ENCODE data around the gene SNX22. TPM values are rescaled to one million over a fixed set of nuclear protein-coding genes. Genes with fewer than 3 reads are reported as not detected.

SNX22 gene
- total RNA-seq, 1 donor from 2014 or later, result 46.2 TPM

- Mint-ChIP-seq H3K4me3 (peak overlapping the region; percentile 33), H3K4me1 (peaks cover 32% of the 10 kb centered on the region), H3K9me3 (no peaks in the 10 kb centered on the region), H3K27ac (peak overlapping the region; percentile 92), H3K36me3 (ENCODE audit: low read depth) (peaks cover 46% of the 10 kb centered on the region), H3K27me3 (no peaks in the 10 kb centered on the region)
- ATAC-seq (ENCODE audit: low read depth) (peak; percentile 87), DNase-seq (no peak)
- POLR2A ChIA-PET, result interaction anchor here (0.5 to 4.3 kb wide), 9 partner anchors 9 to 435 kb away, joined by 3 to 40 read pairs (median 5); partner anchors contain the start of genes CIAO2A, PPIB and SNX1
- intact Hi-C loops (cut with micrococcal nuclease), result loop anchor here (1.0 to 2.0 kb wide), 2 partner anchors 9 to 256 kb away; no protein-coding TSS in a partner anchor
- CTCF ChIA-PET, result interaction anchor here (1.0 to 2.4 kb wide), 3 partner anchors 9 to 75 kb away, joined by 3 to 20 read pairs (median 4); no protein-coding TSS in a partner anchor
- no peak for TF ChIP-seq CTCF (IDR thresholded peaks at IDR 0.05)
These were observed 6.8 kb upstream of the SNX22 start for GRCh38 chr15:64144565-64145281.

- H3K27ac Mint-ChIP-seq, result no peak overlapping the region
- ChIA-PET CTCF (no interaction called here), POLR2A (interaction anchor here (1.3 kb wide), 1 partner anchor 17 kb away, joined by 4 read pairs; the partner anchor contains the start of gene PPIB)
- no peaks in the 10 kb centered on the region for H3K27me3 Mint-ChIP-seq
- peaks cover 45% of the 10 kb centered on the region for H3K4me1 Mint-ChIP-seq
- TF ChIP-seq CTCF (IDR thresholded peaks at IDR 0.05), result no peak
- ATAC-seq (ENCODE audit: low read depth) (no peak), DNase-seq (no peak)
- H3K9me3 Mint-ChIP-seq, result no peaks in the 10 kb centered on the region
- no peak overlapping the region for H3K4me3 Mint-ChIP-seq
- peaks cover 38% of the 10 kb centered on the region for H3K36me3 Mint-ChIP-seq (ENCODE audit: low read depth)
- intact Hi-C loops (cut with micrococcal nuclease), result no loop called here
These were observed 5.5 kb upstream of the SNX22 start for GRCh38 chr15:64146041-64146440.

GRCh38 chr15:64146520-64146884 lies 5.0 kb upstream of the SNX22 start:
- TF ChIP-seq CTCF (IDR thresholded peaks at IDR 0.05), result no peak
- intact Hi-C loops (cut with micrococcal nuclease), result no loop called here
- Mint-ChIP-seq H3K4me3 (no peak overlapping the region), H3K27ac (peak overlapping the region; percentile 21), H3K36me3 (ENCODE audit: low read depth) (peaks cover 34% of the 10 kb centered on the region), H3K27me3 (no peaks in the 10 kb centered on the region), H3K9me3 (no peaks in the 10 kb centered on the region), H3K4me1 (peaks cover 48% of the 10 kb centered on the region)
- ATAC-seq (ENCODE audit: low read depth) (no peak), DNase-seq (no peak)
- POLR2A ChIA-PET, result interaction anchor here (1.3 kb wide), 1 partner anchor 17 kb away, joined by 4 read pairs; the partner anchor contains the start of gene PPIB
- CTCF ChIA-PET, result no interaction called here

GRCh38 chr15:64146885-64147681 lies 4.4 kb upstream of the SNX22 start:
- no peak overlapping the region for H3K4me3 Mint-ChIP-seq
- ATAC-seq (ENCODE audit: low read depth) (no peak), DNase-seq (no peak)
- intact Hi-C loops (cut with micrococcal nuclease), result no loop called here
- no peaks in the 10 kb centered on the region for H3K9me3 Mint-ChIP-seq
- POLR2A ChIA-PET, result interaction anchor here (0.6 to 1.3 kb wide), 2 partner anchors 16 to 735 kb away, joined by 3 to 4 read pairs; partner anchors contain the start of gene PPIB
- peak overlapping the region; percentile 21 for H3K27ac Mint-ChIP-seq
- H3K4me1 Mint-ChIP-seq, result peaks cover 48% of the 10 kb centered on the region
- peaks cover 30% of the 10 kb centered on the region for H3K36me3 Mint-ChIP-seq (ENCODE audit: low read depth)
- CTCF ChIA-PET, result interaction anchor here (2.2 kb wide), 1 partner anchor 16 kb away, joined by 6 read pairs; the partner anchor contains the start of gene PPIB
- no peak for TF ChIP-seq CTCF (IDR thresholded peaks at IDR 0.05)
- no peaks in the 10 kb centered on the region for H3K27me3 Mint-ChIP-seq
